ENCODE results near the gene ISM2.

DNA sequence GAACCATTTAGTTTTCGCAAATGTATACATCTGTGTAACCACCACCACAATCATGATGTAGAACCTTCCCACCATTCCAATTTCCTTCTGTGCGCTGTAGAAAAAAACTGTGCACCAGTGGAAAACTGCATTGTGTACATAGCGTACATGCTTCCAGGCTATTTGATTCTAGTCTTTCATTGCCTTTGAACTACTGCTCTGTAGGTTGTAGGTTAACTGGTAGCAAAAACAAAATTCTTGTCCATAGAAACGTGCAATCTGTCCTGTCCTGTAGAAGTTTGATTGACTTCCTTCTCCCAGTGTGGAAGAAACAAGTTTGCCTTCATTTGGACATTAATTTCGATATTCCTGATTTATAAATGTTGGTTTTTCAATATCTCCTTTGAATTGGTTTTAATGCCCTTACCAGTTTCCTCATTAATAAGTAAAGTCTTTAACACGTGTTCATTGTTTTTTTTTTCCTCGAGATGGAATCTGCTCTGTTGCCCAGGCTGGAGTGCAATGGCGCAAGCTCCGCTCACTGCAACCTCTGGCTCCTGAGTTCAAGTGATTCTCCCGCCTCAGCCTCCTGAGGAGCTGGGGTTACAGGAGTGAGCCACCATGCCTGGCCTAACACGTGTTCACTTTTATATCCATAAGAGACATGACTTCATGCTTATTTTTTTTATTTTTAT lies 3.6 kb upstream of the ISM2 start:
- TF ChIP-seq, protein P1, sequence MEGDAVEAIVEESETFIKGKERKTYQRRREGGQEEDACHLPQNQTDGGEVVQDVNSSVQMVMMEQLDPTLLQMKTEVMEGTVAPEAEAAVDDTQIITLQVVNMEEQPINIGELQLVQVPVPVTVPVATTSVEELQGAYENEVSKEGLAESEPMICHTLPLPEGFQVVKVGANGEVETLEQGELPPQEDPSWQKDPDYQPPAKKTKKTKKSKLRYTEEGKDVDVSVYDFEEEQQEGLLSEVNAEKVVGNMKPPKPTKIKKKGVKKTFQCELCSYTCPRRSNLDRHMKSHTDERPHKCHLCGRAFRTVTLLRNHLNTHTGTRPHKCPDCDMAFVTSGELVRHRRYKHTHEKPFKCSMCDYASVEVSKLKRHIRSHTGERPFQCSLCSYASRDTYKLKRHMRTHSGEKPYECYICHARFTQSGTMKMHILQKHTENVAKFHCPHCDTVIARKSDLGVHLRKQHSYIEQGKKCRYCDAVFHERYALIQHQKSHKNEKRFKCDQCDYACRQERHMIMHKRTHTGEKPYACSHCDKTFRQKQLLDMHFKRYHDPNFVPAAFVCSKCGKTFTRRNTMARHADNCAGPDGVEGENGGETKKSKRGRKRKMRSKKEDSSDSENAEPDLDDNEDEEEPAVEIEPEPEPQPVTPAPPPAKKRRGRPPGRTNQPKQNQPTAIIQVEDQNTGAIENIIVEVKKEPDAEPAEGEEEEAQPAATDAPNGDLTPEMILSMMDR (IDR thresholded peaks at IDR 0.05) = no peak
- TF ChIP-seq, protein P2, sequence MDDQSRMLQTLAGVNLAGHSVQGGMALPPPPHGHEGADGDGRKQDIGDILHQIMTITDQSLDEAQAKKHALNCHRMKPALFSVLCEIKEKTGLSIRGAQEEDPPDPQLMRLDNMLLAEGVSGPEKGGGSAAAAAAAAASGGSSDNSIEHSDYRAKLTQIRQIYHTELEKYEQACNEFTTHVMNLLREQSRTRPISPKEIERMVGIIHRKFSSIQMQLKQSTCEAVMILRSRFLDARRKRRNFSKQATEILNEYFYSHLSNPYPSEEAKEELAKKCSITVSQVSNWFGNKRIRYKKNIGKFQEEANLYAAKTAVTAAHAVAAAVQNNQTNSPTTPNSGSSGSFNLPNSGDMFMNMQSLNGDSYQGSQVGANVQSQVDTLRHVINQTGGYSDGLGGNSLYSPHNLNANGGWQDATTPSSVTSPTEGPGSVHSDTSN (IDR thresholded peaks at IDR 0.05) = no peak
- TF ChIP-seq, protein P3, sequence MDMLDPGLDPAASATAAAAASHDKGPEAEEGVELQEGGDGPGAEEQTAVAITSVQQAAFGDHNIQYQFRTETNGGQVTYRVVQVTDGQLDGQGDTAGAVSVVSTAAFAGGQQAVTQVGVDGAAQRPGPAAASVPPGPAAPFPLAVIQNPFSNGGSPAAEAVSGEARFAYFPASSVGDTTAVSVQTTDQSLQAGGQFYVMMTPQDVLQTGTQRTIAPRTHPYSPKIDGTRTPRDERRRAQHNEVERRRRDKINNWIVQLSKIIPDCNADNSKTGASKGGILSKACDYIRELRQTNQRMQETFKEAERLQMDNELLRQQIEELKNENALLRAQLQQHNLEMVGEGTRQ (IDR thresholded peaks at IDR 0.05; ENCODE audit: borderline replicate concordance, low read depth, low read length) = no peak
- no peak for TF ChIP-seq EP300 (IDR thresholded peaks at IDR 0.05; ENCODE audit: borderline replicate concordance in 1 of 2, low read depth in 1 of 2, low read length in 1 of 2)
- no peak for TF ChIP-seq POLR2AphosphoS5 (IDR thresholded peaks at IDR 0.05; ENCODE audit: low read depth, low read length)
- TF ChIP-seq SIN3A (IDR thresholded peaks at IDR 0.05; ENCODE audit: borderline replicate concordance, low read depth, low read length) = no peak
